Lung (tissue), 12 donors: ENCODE data around the gene WNT7B. TPM values are rescaled to one million over a fixed set of nuclear protein-coding genes. Genes with fewer than 3 reads are reported as not detected.

Source experiments
- ATAC-seq: fragments of 200-7000 bp; cut with Tn5 transposase; one replicate; pipeline ENCODE4 v1.9.1; 2020; ENCODE audit warnings: moderate number of reproducible peaks; ENCODE audit not compliant: insufficient read depth, low FRiP score
- DNase-seq, 3 donors: peaks; one replicate each; pipeline ENCODE4 v3.0.0-alpha.2; 2013 to 2017
- H3K27ac ChIP-seq, 2 donors: one replicate each; pipeline ENCODE4 v1.5.1; 2013; ENCODE audit warnings: mild to moderate bottlenecking in 2 of 2, moderate library complexity in 2 of 2, control low read depth in 1 of 2, inconsistent platforms in 1 of 2, low read depth in 1 of 2, low read length in 1 of 2
- H3K27me3 ChIP-seq, 3 donors: one replicate each; pipeline ENCODE4 v1.5.1; 2013; ENCODE audit warnings: low read length in 2 of 3; ENCODE audit not compliant: control insufficient read depth in 3 of 3, insufficient read depth in 3 of 3
- H3K36me3 ChIP-seq, 4 donors: one replicate each; pipeline ENCODE4 v1.5.1; 2013; ENCODE audit warnings: low read length in 4 of 4, mild to moderate bottlenecking in 1 of 4, moderate library complexity in 1 of 4; ENCODE audit not compliant: control insufficient read depth in 4 of 4, insufficient read depth in 4 of 4
- H3K4me1 ChIP-seq, 5 donors: one replicate each; pipeline ENCODE4 v1.5.1; 2013; ENCODE audit warnings: low read length in 5 of 5, mild to moderate bottlenecking in 2 of 5, moderate library complexity in 1 of 5; ENCODE audit not compliant: control insufficient read depth in 5 of 5, insufficient read depth in 5 of 5
- H3K4me3 ChIP-seq: one replicate; pipeline ENCODE4 v1.5.1; 2013; ENCODE audit warnings: mild to moderate bottlenecking, control low read depth, moderate library complexity
- H3K9ac ChIP-seq, 2 donors: one replicate each; pipeline ENCODE4 v1.5.1; 2013; ENCODE audit warnings: low read length in 2 of 2, control low read depth in 1 of 2; ENCODE audit not compliant: insufficient read depth in 1 of 2
- H3K9me3 ChIP-seq, 4 donors: one replicate each; pipeline ENCODE4 v1.5.1; 2013; ENCODE audit warnings: low read length in 3 of 4, mild to moderate bottlenecking in 1 of 4, moderate library complexity in 1 of 4; ENCODE audit not compliant: control insufficient read depth in 4 of 4, insufficient read depth in 3 of 4
- WGBS, 2 donors: extraction: QIAGEN DNeasy Blood & Tissue Kit; methylation state at CpG; one replicate each; pipeline ENCODE4 v1.1.7; 2013; 5-methylcytosine and 5-hydroxymethylcytosine counted together
- polyA plus RNA-seq, 2 donors: library from polyadenylated mRNA; stranded (reverse); fragments of 200-250 nt; gene quantifications; one replicate each; pipeline ENCODE4 v1.2.1, GENCODE V29; 2013
- total RNA-seq, 2 donors: library from RNA; depleted of rRNA in 1 of 2; stranded (reverse); fragments of >200 nt in 1 of 2; gene quantifications; one replicate each; pipeline ENCODE4 v1.2.1, GENCODE V29; 2014 to 2021
- TF ChIP-seq, protein P1 (sequence below): IDR thresholded peaks from 2 replicates; pipeline ENCODE4 v1.5.1; 2012; ENCODE audit warnings: mild to moderate bottlenecking; ENCODE audit errors: control extremely low read depth, extremely low read depth
- donor health status: control.
- donor health status: control.
- donor health status: Bipolar disorder and iron deficiency.
- donor health status: healthy.
- donor health status: DM: yes; HTN: yes; CAD: no.

WNT7B gene
- total and polyA plus RNA-seq, 4 donors, result 3.5 to 12.5 (median 6.5) TPM

DNA sequence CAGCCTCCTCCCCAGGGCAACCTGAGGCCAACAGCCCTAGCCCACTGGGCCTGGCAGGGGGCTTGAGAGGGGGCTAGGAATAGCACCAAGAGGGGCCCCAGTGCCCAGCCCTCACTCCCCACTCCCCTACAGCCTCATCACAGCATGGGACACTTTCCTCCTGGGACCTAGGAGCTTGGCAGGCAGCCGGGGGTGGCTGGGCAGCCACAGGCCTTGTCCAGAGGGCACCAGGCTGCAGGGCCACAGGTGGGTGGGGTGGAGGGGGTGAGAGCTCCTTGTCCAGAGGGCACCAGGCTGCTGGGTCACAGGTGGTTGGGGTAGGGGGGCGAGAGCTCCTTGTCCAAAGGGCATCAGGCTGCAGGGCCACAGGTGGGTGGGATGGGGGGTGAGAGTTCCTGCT, 61.8 kb downstream of the WNT7B start:
- no peak overlapping the region for H3K9ac ChIP-seq
- TF ChIP-seq, protein P1, sequence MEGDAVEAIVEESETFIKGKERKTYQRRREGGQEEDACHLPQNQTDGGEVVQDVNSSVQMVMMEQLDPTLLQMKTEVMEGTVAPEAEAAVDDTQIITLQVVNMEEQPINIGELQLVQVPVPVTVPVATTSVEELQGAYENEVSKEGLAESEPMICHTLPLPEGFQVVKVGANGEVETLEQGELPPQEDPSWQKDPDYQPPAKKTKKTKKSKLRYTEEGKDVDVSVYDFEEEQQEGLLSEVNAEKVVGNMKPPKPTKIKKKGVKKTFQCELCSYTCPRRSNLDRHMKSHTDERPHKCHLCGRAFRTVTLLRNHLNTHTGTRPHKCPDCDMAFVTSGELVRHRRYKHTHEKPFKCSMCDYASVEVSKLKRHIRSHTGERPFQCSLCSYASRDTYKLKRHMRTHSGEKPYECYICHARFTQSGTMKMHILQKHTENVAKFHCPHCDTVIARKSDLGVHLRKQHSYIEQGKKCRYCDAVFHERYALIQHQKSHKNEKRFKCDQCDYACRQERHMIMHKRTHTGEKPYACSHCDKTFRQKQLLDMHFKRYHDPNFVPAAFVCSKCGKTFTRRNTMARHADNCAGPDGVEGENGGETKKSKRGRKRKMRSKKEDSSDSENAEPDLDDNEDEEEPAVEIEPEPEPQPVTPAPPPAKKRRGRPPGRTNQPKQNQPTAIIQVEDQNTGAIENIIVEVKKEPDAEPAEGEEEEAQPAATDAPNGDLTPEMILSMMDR, result no peak
- 92 to 98% methylated on average over 1 to 2 of the region's 2 CpGs for WGBS, 2 donors

GRCh38 chr22:45914309-45914708, 62.7 kb downstream of the WNT7B start:
- no peak overlapping the region for H3K9ac ChIP-seq
- ATAC-seq (no peak), DNase-seq (no peak)
- peaks cover 0 to 10% (median 2%) of the 10 kb centered on the region in 4 donors for H3K9me3 ChIP-seq
- H3K27ac ChIP-seq, result no peak overlapping the region
- H3K4me1 ChIP-seq, result peaks cover 0 to 19% (median 7%) of the 10 kb centered on the region in 5 donors
- H3K36me3 ChIP-seq, result no peaks in the 10 kb centered on the region
- 94 to 95% methylated on average over 2 of the region's 2 CpGs for WGBS, 2 donors
- TF ChIP-seq, protein P1, result no peak
- no peaks in the 10 kb centered on the region for H3K27me3 ChIP-seq
- H3K4me3 ChIP-seq, result no peak overlapping the region

More for the DNA sequence above, 61.8 kb downstream of the WNT7B start:
- peaks cover 0 to 21% (median 7%) of the 10 kb centered on the region in 5 donors for H3K4me1 ChIP-seq
- H3K36me3 ChIP-seq, result no peaks in the 10 kb centered on the region
- H3K9me3 ChIP-seq, result peaks cover 0 to 10% (median 2%) of the 10 kb centered on the region in 4 donors
- H3K27me3 ChIP-seq, result no peaks in the 10 kb centered on the region
- H3K4me3 ChIP-seq, result no peak overlapping the region
- no peak overlapping the region for H3K27ac ChIP-seq
- ATAC-seq (no peak), DNase-seq (no peak)

- 69 to 81% methylated on average over 5 to 6 of the region's 6 CpGs for WGBS, 2 donors
- Histone ChIP-seq H3K27me3 (no peaks in the 10 kb centered on the region), H3K9me3 (peaks cover 0 to 10% (median 2%) of the 10 kb centered on the region in 4 donors), H3K27ac (no peak overlapping the region), H3K4me1 (peaks cover 0 to 19% (median 7%) of the 10 kb centered on the region in 5 donors), H3K36me3 (no peaks in the 10 kb centered on the region), H3K9ac (no peak overlapping the region), H3K4me3 (no peak overlapping the region)
- ATAC-seq (no peak), DNase-seq (no peak)
- TF ChIP-seq, protein P1, result no peak
These were observed 64.1 kb downstream of the WNT7B start for GRCh38 chr22:45912910-45913309.

- H3K27me3 ChIP-seq, result no peaks in the 10 kb centered on the region
- H3K36me3 ChIP-seq, result no peaks in the 10 kb centered on the region
- WGBS, 2 donors, result 45 to 49% methylated on average over 27 of the region's 27 CpGs
- ATAC-seq (peak; percentile 50), DNase-seq (peak; percentile 44 to 67 (median 54))
- H3K9ac ChIP-seq, result no peak overlapping the region
- no peak overlapping the region for H3K4me3 ChIP-seq
- peak overlapping the region in 1 of 2 donors; percentile 59 for H3K27ac ChIP-seq
- H3K9me3 ChIP-seq, result peaks cover 0 to 10% (median 2%) of the 10 kb centered on the region in 4 donors
- TF ChIP-seq, protein P1, result no peak
- peaks cover 0 to 19% (median 7%) of the 10 kb centered on the region in 5 donors for H3K4me1 ChIP-seq
These were observed 65.2 kb downstream of the WNT7B start for GRCh38 chr22:45911601-45912271.
